ENCODE data around the gene PHLDB1. TPM values are rescaled to one million over a fixed set of nuclear protein-coding genes. Genes with fewer than 3 reads are reported as not detected.

The PHLDB1 gene
- total and polyA plus RNA-seq, 2 of the 8 experiments (the other 6 are each of a cell fraction or from before 2014, with no cell fraction given): 53.9 to 74.8 TPM

DNA sequence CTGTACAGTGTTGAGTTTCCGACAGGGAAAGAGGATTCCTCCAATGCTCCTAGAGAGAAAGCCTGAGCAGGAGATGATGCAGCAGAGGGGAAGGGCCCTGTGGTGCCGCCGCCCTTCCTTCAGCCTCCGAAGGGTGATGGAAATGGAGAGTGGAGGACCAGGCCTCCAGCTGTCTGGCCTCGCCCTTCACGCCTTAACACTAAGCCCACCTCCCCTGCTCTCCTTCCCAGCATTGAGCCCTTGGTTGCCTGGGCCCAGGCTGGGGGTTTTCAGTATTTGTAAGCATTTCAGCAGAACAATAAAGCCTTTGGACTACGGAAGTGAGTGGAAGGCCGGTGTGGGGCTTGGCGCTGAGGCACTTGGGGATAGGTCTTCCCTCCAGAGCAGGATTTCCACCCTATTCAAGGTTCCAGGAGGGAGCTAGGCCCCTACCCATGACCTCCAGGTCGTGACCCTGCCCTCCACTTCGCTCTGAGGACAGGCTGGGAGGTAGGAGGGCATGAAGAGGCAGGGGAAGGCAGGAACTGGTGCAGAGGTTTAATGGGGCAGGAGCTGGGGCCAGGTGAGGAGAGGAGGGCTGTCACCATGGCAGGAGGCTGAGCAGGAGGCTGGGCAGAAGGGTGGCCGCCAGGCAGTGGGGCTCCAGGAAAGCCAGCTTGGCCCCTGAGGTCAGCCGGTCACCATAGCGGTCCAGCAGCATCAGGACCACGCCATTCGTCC lies 50.5 kb downstream of the PHLDB1 start (continued):
- TF ChIP-seq, protein P1, sequence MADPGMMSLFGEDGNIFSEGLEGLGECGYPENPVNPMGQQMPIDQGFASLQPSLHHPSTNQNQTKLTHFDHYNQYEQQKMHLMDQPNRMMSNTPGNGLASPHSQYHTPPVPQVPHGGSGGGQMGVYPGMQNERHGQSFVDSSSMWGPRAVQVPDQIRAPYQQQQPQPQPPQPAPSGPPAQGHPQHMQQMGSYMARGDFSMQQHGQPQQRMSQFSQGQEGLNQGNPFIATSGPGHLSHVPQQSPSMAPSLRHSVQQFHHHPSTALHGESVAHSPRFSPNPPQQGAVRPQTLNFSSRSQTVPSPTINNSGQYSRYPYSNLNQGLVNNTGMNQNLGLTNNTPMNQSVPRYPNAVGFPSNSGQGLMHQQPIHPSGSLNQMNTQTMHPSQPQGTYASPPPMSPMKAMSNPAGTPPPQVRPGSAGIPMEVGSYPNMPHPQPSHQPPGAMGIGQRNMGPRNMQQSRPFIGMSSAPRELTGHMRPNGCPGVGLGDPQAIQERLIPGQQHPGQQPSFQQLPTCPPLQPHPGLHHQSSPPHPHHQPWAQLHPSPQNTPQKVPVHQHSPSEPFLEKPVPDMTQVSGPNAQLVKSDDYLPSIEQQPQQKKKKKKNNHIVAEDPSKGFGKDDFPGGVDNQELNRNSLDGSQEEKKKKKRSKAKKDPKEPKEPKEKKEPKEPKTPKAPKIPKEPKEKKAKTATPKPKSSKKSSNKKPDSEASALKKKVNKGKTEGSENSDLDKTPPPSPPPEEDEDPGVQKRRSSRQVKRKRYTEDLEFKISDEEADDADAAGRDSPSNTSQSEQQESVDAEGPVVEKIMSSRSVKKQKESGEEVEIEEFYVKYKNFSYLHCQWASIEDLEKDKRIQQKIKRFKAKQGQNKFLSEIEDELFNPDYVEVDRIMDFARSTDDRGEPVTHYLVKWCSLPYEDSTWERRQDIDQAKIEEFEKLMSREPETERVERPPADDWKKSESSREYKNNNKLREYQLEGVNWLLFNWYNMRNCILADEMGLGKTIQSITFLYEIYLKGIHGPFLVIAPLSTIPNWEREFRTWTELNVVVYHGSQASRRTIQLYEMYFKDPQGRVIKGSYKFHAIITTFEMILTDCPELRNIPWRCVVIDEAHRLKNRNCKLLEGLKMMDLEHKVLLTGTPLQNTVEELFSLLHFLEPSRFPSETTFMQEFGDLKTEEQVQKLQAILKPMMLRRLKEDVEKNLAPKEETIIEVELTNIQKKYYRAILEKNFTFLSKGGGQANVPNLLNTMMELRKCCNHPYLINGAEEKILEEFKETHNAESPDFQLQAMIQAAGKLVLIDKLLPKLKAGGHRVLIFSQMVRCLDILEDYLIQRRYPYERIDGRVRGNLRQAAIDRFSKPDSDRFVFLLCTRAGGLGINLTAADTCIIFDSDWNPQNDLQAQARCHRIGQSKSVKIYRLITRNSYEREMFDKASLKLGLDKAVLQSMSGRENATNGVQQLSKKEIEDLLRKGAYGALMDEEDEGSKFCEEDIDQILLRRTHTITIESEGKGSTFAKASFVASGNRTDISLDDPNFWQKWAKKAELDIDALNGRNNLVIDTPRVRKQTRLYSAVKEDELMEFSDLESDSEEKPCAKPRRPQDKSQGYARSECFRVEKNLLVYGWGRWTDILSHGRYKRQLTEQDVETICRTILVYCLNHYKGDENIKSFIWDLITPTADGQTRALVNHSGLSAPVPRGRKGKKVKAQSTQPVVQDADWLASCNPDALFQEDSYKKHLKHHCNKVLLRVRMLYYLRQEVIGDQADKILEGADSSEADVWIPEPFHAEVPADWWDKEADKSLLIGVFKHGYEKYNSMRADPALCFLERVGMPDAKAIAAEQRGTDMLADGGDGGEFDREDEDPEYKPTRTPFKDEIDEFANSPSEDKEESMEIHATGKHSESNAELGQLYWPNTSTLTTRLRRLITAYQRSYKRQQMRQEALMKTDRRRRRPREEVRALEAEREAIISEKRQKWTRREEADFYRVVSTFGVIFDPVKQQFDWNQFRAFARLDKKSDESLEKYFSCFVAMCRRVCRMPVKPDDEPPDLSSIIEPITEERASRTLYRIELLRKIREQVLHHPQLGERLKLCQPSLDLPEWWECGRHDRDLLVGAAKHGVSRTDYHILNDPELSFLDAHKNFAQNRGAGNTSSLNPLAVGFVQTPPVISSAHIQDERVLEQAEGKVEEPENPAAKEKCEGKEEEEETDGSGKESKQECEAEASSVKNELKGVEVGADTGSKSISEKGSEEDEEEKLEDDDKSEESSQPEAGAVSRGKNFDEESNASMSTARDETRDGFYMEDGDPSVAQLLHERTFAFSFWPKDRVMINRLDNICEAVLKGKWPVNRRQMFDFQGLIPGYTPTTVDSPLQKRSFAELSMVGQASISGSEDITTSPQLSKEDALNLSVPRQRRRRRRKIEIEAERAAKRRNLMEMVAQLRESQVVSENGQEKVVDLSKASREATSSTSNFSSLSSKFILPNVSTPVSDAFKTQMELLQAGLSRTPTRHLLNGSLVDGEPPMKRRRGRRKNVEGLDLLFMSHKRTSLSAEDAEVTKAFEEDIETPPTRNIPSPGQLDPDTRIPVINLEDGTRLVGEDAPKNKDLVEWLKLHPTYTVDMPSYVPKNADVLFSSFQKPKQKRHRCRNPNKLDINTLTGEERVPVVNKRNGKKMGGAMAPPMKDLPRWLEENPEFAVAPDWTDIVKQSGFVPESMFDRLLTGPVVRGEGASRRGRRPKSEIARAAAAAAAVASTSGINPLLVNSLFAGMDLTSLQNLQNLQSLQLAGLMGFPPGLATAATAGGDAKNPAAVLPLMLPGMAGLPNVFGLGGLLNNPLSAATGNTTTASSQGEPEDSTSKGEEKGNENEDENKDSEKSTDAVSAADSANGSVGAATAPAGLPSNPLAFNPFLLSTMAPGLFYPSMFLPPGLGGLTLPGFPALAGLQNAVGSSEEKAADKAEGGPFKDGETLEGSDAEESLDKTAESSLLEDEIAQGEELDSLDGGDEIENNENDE (IDR thresholded peaks at IDR 0.05; ENCODE audit: insufficient replicate concordance, low read length): no peak
- no peak for TF ChIP-seq CREB1 (IDR thresholded peaks at IDR 0.05)
- TF ChIP-seq NRF1 (IDR thresholded peaks at IDR 0.05; ENCODE audit: low read depth, low read length): no peak
- TF ChIP-seq TBP (IDR thresholded peaks at IDR 0.05; ENCODE audit: low read depth, low read length): no peak
- no peak for TF ChIP-seq JUND (IDR thresholded peaks at IDR 0.05; ENCODE audit: low read length)
- TF ChIP-seq EZH2 (IDR thresholded peaks at IDR 0.05; ENCODE audit: low read depth, low read length, severe bottlenecking): no peak
- no peak for TF ChIP-seq KDM4A (IDR thresholded peaks at IDR 0.05; ENCODE audit: low read depth, low read length, severe bottlenecking)
- TF ChIP-seq TAF7 (optimal IDR thresholded peaks at IDR 0.05; ENCODE audit: borderline replicate concordance, low read depth, low read length): no peak
- no peak for TF ChIP-seq CBX5 (IDR thresholded peaks at IDR 0.05; ENCODE audit: low read depth, low read length)
- no peak for TF ChIP-seq NANOG (IDR thresholded peaks at IDR 0.05; ENCODE audit: insufficient read depth, low read depth, low read length, poor library complexity, severe bottlenecking)
- TF ChIP-seq ZNF274 (IDR thresholded peaks at IDR 0.05; ENCODE audit: borderline replicate concordance, extremely low read depth, low read length): no peak

All from H1 (cell line).